Measurements from ENCODE around the gene EDEM2. TPM values are rescaled to one million over a fixed set of nuclear protein-coding genes. Genes with fewer than 3 reads are reported as not detected.

EDEM2 gene
- total and polyA plus RNA-seq, 2 of the 13 experiments (the other 11 are each of a cell fraction or from before 2014, with no cell fraction given): 33.1 to 46.9 TPM

DNA sequence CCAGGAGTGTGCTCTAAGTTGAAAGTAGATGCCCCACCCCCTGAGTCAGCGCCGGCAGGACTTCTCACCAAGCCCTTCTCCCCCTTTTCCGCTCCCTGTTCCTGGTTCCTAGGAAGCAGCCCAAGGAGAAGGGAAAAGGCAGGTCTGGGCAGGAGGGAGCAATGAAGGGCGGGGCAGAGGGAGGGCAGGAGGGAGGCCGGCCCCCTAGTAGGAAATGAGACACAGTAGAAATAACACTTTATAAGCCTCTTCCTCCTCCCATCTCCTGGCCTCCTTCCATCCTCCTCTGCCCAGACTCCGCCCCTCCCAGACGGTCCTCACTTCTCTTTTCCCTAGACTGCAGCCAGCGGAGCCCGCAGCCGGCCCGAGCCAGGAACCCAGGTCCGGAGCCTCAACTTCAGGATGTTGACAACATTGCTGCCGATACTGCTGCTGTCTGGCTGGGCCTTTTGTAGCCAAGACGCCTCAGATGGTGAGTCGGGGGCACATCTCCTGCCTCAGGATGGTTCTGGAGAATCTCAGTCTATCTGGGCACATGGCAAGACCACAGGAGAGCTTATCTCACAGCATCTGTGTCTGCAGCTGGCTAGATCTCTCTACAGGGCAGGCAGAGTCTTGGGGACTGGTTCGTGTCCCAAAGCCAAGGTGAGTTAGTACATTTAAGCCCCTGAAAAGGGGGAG, 24.8 kb upstream of the EDEM2 start, which contains the start of gene PROCR (continued):
- TF ChIP-seq, protein P1, sequence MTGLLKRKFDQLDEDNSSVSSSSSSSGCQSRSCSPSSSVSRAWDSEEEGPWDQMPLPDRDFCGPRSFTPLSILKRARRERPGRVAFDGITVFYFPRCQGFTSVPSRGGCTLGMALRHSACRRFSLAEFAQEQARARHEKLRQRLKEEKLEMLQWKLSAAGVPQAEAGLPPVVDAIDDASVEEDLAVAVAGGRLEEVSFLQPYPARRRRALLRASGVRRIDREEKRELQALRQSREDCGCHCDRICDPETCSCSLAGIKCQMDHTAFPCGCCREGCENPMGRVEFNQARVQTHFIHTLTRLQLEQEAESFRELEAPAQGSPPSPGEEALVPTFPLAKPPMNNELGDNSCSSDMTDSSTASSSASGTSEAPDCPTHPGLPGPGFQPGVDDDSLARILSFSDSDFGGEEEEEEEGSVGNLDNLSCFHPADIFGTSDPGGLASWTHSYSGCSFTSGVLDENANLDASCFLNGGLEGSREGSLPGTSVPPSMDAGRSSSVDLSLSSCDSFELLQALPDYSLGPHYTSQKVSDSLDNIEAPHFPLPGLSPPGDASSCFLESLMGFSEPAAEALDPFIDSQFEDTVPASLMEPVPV (CRISPR knock-in tag; IDR thresholded peaks at IDR 0.05): no peak
- TF ChIP-seq E2F2 (CRISPR knock-in tag; IDR thresholded peaks at IDR 0.05; ENCODE audit: borderline replicate concordance) (no peak), PCBP1 (IDR thresholded peaks at IDR 0.05; ENCODE audit: borderline replicate concordance, low read depth, low read length) (no peak), FOXO4 (CRISPR knock-in tag; conservative IDR thresholded peaks at IDR 0.05) (no peak), ETV5 (CRISPR knock-in tag; IDR thresholded peaks at IDR 0.05; ENCODE audit: borderline replicate concordance) (no peak), ZNF605 (CRISPR knock-in tag; IDR thresholded peaks at IDR 0.05) (no peak), ZNF609 (CRISPR knock-in tag; IDR thresholded peaks at IDR 0.05; ENCODE audit: borderline replicate concordance) (no peak), RELA (CRISPR knock-in tag; IDR thresholded peaks at IDR 0.05) (no peak), DNMT1 (CRISPR knock-in tag; IDR thresholded peaks at IDR 0.05) (no peak), ZNF101 (CRISPR knock-in tag; IDR thresholded peaks at IDR 0.05; ENCODE audit: borderline replicate concordance, low read depth) (no peak), CEBPG (CRISPR knock-in tag; IDR thresholded peaks at IDR 0.05) (no peak)
- TF ChIP-seq, protein P2, sequence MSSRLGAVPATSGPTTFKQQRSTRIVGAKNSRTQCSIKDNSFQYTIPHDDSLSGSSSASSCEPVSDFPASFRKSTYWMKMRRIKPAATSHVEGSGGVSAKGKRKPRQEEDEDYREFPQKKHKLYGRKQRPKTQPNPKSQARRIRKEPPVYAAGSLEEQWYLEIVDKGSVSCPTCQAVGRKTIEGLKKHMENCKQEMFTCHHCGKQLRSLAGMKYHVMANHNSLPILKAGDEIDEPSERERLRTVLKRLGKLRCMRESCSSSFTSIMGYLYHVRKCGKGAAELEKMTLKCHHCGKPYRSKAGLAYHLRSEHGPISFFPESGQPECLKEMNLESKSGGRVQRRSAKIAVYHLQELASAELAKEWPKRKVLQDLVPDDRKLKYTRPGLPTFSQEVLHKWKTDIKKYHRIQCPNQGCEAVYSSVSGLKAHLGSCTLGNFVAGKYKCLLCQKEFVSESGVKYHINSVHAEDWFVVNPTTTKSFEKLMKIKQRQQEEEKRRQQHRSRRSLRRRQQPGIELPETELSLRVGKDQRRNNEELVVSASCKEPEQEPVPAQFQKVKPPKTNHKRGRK (CRISPR knock-in tag; IDR thresholded peaks at IDR 0.05): no peak
- TF ChIP-seq, protein P3, sequence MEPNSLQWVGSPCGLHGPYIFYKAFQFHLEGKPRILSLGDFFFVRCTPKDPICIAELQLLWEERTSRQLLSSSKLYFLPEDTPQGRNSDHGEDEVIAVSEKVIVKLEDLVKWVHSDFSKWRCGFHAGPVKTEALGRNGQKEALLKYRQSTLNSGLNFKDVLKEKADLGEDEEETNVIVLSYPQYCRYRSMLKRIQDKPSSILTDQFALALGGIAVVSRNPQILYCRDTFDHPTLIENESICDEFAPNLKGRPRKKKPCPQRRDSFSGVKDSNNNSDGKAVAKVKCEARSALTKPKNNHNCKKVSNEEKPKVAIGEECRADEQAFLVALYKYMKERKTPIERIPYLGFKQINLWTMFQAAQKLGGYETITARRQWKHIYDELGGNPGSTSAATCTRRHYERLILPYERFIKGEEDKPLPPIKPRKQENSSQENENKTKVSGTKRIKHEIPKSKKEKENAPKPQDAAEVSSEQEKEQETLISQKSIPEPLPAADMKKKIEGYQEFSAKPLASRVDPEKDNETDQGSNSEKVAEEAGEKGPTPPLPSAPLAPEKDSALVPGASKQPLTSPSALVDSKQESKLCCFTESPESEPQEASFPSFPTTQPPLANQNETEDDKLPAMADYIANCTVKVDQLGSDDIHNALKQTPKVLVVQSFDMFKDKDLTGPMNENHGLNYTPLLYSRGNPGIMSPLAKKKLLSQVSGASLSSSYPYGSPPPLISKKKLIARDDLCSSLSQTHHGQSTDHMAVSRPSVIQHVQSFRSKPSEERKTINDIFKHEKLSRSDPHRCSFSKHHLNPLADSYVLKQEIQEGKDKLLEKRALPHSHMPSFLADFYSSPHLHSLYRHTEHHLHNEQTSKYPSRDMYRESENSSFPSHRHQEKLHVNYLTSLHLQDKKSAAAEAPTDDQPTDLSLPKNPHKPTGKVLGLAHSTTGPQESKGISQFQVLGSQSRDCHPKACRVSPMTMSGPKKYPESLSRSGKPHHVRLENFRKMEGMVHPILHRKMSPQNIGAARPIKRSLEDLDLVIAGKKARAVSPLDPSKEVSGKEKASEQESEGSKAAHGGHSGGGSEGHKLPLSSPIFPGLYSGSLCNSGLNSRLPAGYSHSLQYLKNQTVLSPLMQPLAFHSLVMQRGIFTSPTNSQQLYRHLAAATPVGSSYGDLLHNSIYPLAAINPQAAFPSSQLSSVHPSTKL (CRISPR knock-in tag; IDR thresholded peaks at IDR 0.05): no peak

Measured in HepG2 (cell line).